Psoas muscle (tissue), 8 donors: ENCODE measurements around the gene FAM171A1. TPM values are rescaled to one million over a fixed set of nuclear protein-coding genes. Genes with fewer than 3 reads are reported as not detected.
"Not testable (repeated sequence)": the region's sequence is repeated elsewhere in the genome, so short reads cannot be mapped to it uniquely, and the experiment has no call there.

Experiments
- ATAC-seq, 4 donors: fragments of 200-7000 bp; cut with Tn5 transposase; one replicate each; pipeline ENCODE4 v1.9.1; 2020; ENCODE audit warnings: moderate library complexity in 3 of 4, mild to moderate bottlenecking in 2 of 4
- DNase-seq, 2 donors: peaks; one replicate each; pipeline ENCODE4 v3.0.0-alpha.2; 2020
- H3K27ac ChIP-seq: fragments of 200-600 bp; one replicate; pipeline ENCODE4 v1.8.0; 2022
- H3K27me3 ChIP-seq, 3 donors: fragments of 200-600 bp in 1 of 3; one replicate each; pipeline versions ENCODE4 v1.6.1 to v1.8.0; 2013 to 2022; ENCODE audit warnings: low read length in 2 of 3, mild to moderate bottlenecking in 2 of 3, moderate library complexity in 1 of 3; ENCODE audit not compliant: insufficient read depth in 3 of 3
- H3K36me3 ChIP-seq, 2 donors: fragments of 200-600 bp in 1 of 2; one replicate each; pipeline versions ENCODE4 v1.6.1 to v1.8.0; 2013 to 2022; ENCODE audit warnings: low read depth in 1 of 2, mild to moderate bottlenecking in 1 of 2, moderate library complexity in 1 of 2; ENCODE audit not compliant: insufficient read depth in 1 of 2
- H3K4me1 ChIP-seq: fragments of 200-600 bp; one replicate; pipeline ENCODE4 v1.8.0; 2022
- H3K4me3 ChIP-seq: fragments of 200-600 bp; one replicate; pipeline ENCODE4 v1.8.0; 2022; ENCODE audit warnings: mild to moderate bottlenecking
- H3K9me3 ChIP-seq: fragments of 200-600 bp; one replicate; pipeline ENCODE4 v1.8.0; 2022
- WGBS, 3 donors: extraction: QIAGEN DNeasy Blood & Tissue Kit; methylation state at CpG; one replicate each; pipeline versions ENCODE4 v1.1.6 to v1.1.7; 2013; 5-methylcytosine and 5-hydroxymethylcytosine counted together
- intact Hi-C, 2 donors: fragments of 100-400 bp; cut with DNase I; formaldehyde crosslinking; loops; one replicate each; pipeline versions ENCODE4 v1.11.0 to v1.14.2; 2022
- polyA plus RNA-seq, 3 donors: library from polyadenylated mRNA; stranded (reverse); fragments of 200-250 nt; gene quantifications; one replicate each; pipeline ENCODE4 v1.2.3, GENCODE V29; 2013
- total RNA-seq, 4 donors: library from RNA; stranded (reverse); fragmentation: NEBNext Ultra II Directional in 2 of 4; extraction: Animal tissue kit (Norgen Biotek cat#: 25700) in 2 of 4; gene quantifications; one replicate each; pipeline versions ENCODE4 v1.2.1 to v1.2.4, GENCODE V29; 2021 to 2023
- TF ChIP-seq, protein P1 (sequence below): fragments of 200-600 bp; IDR thresholded peaks from one replicate; pipeline ENCODE4 v1.8.0; 2022; ENCODE audit warnings: antibody characterized with exemption
- donor health status: healthy with polysubstance abuse.
- donor health status: DM: no; HTN: no; CAD: no; lungs with moderate emphysema.
- donor health status: Bipolar disorder and iron deficiency.
- donor health status: healthy.
- donor health status: DM: yes; HTN: yes; CAD: no.
- donor health status: DM: no; HTN: no; CAD: no.
- donor health status: DM: no; HTN: no; CAD: no.
- donor health status: DM: yes; HTN: yes; CAD: no.

FAM171A1 gene
- total and polyA plus RNA-seq, 7 donors: 3.9 to 10.5 (median 5.0) TPM

- no peaks in the 10 kb centered on the region for H3K36me3 ChIP-seq
- H3K27me3 ChIP-seq: no peaks in the 10 kb centered on the region
- 90 to 96% (median 93%) methylated on average over 4 of the region's 4 CpGs for WGBS, 3 donors
- no peak overlapping the region for H3K27ac ChIP-seq
- H3K9me3 ChIP-seq: no peaks in the 10 kb centered on the region
- no peak overlapping the region for H3K4me3 ChIP-seq
- DNase-seq (no peak), ATAC-seq (no peak)
- no peaks in the 10 kb centered on the region for H3K4me1 ChIP-seq
- intact Hi-C loops: no loop called here
- TF ChIP-seq, protein P1, sequence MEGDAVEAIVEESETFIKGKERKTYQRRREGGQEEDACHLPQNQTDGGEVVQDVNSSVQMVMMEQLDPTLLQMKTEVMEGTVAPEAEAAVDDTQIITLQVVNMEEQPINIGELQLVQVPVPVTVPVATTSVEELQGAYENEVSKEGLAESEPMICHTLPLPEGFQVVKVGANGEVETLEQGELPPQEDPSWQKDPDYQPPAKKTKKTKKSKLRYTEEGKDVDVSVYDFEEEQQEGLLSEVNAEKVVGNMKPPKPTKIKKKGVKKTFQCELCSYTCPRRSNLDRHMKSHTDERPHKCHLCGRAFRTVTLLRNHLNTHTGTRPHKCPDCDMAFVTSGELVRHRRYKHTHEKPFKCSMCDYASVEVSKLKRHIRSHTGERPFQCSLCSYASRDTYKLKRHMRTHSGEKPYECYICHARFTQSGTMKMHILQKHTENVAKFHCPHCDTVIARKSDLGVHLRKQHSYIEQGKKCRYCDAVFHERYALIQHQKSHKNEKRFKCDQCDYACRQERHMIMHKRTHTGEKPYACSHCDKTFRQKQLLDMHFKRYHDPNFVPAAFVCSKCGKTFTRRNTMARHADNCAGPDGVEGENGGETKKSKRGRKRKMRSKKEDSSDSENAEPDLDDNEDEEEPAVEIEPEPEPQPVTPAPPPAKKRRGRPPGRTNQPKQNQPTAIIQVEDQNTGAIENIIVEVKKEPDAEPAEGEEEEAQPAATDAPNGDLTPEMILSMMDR: no peak
Measured at GRCh38 chr10:15344256-15344875, 26.7 kb downstream of the FAM171A1 start.

- H3K27me3 ChIP-seq: no peaks in the 10 kb centered on the region
- 93 to 94% (median 94%) methylated on average over 3 of the region's 3 CpGs for WGBS, 3 donors
- no peak overlapping the region for H3K27ac ChIP-seq
- TF ChIP-seq, protein P1: no peak
- intact Hi-C loops: no loop called here
- ATAC-seq (no peak), DNase-seq (no peak)
- no peaks in the 10 kb centered on the region for H3K9me3 ChIP-seq
- no peak overlapping the region for H3K4me3 ChIP-seq
- H3K4me1 ChIP-seq: no peaks in the 10 kb centered on the region
- no peaks in the 10 kb centered on the region for H3K36me3 ChIP-seq
Measured at GRCh38 chr10:15342970-15343369, 28.1 kb downstream of the FAM171A1 start.

- WGBS, 3 donors: 74 to 83% (median 80%) methylated on average over 7 of the region's 7 CpGs
Measured at GRCh38 chr10:15341502-15342128, 29.5 kb downstream of the FAM171A1 start.

DNA sequence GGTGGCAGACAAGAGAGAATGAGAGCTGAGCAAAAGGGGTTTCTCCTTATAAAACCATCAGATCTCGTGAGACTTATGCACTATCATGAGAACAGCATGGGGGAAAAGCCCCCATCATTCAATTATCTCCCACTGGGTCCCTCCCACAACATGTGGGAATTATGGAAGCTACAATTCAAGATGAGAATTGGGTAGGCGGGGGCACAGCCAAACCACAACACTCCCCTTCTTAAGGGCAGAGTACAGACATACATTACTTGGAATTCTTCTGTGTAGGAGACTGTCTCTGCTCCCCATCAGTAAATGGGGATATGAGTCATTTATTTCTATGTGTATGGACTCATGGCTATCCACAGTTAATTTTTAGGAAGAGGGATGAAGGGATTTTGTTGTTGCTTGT, 31.2 kb downstream of the FAM171A1 start:
- peaks cover 4% of the 10 kb centered on the region for H3K4me1 ChIP-seq
- 93 to 97% (median 94%) methylated on average over 2 of the region's 2 CpGs for WGBS, 3 donors
- DNase-seq (no peak), ATAC-seq (no peak)
- no peak overlapping the region for H3K4me3 ChIP-seq
- no peaks in the 10 kb centered on the region for H3K36me3 ChIP-seq
- no peaks in the 10 kb centered on the region for H3K27me3 ChIP-seq
- TF ChIP-seq, protein P1: no peak
- no peak overlapping the region for H3K27ac ChIP-seq
- intact Hi-C loops: no loop called here
- H3K9me3 ChIP-seq: no peaks in the 10 kb centered on the region

More at GRCh38 chr10:15341502-15342128, 29.5 kb downstream of the FAM171A1 start:
- Histone ChIP-seq H3K27ac (no peak overlapping the region), H3K36me3 (no peaks in the 10 kb centered on the region), H3K4me1 (no peaks in the 10 kb centered on the region), H3K9me3 (no peaks in the 10 kb centered on the region), H3K4me3 (no peak overlapping the region), H3K27me3 (no peaks in the 10 kb centered on the region)
- intact Hi-C loops: no loop called here
- TF ChIP-seq, protein P1: no peak
- no peak for ATAC-seq
- no peak for DNase-seq

DNA sequence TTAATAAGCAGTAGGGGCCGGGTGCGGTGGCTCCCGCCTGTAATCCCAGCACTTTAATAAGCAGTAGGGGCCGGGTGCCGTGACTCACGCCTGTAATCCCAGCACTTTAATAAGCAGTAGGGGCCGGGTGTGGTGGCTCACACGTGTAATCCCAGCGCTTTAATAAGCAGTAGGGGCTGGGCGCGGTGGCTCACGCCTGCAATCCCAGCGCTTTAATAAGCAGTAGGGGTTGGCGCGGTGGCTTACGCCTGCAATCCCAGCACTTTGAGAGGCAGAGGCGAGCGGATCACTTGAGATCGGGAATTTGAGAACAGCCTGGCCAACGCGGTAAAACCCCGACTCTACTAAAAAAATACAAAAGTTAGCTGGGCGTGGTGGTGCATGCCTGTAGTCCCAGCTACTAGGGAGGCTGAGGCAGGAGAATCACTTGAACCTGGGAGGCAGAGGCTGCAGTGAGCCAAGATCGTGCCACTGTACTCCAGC, 33.6 kb downstream of the FAM171A1 start:
- WGBS, 3 donors: 97% methylated on average over 24 of the region's 24 CpGs
- H3K4me1 ChIP-seq, H3K27me3 ChIP-seq, DNase-seq, intact Hi-C loops, H3K4me3 ChIP-seq, H3K36me3 ChIP-seq, H3K27ac ChIP-seq, ATAC-seq, H3K9me3 ChIP-seq: not testable (repeated sequence)
